Kidney glomerular epithelial cell (primary cell): ENCODE measurements around the gene KCNH4.
"Not testable (repeated sequence)": the region's sequence is repeated elsewhere in the genome, so short reads cannot be mapped to it uniquely, and the experiment has no call there.

Experiments used
- DNase-seq: peaks from one replicate; lab custom pipeline; 2025; lab: John Stamatoyannopoulos, UW

KCNH4 gene

DNA sequence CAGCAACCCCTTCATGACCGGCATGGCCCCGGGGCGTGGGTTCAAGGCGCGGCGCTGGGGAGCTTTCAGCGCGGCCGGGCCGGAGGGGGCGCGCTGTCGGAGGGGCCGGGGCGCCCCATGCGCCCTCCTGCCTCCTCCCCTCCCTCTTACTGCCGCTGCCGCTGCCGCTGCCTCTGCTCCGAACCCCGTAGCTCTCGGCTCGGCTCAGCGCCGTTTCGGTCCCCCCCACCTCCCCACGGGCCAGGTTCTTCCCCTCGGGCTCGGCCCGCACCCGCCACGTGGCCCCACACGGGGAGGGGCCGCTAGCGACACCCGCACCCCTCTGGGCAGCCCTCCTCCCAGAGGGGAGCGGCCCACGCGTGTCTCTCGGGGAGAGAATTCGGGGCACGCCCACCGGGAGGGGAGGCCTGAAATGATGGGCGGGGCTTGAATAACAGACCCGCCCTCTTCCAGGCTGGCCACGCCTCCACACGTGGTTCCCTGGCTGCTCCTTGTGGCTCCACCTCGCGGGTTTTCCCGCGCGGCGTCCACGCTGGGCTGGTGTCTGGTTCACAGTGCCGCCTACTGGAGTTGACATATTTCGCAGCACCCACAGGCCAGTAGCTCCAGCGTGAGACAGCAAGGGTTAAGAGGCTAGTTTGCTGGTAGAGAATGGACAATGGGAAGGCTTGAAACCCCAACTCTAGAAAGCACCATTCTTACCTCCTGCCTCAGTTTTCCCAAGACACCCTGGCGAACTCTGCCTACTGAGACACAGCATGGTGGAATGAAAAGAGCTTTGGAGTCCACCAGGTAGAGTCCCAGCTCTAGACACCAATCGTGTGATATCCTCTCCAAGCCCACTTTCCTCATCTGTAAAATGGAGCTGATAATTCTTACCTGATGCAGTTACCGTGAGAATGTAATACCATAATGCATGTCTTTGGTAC, at the start of gene KCNH4:
KCNH4 (minus strand) TSS at position 221 of the 929 bp plus-strand sequence; CDS start at position 24, 197 bp downstream.
- DNase-seq: peak; percentile 39

DNA sequence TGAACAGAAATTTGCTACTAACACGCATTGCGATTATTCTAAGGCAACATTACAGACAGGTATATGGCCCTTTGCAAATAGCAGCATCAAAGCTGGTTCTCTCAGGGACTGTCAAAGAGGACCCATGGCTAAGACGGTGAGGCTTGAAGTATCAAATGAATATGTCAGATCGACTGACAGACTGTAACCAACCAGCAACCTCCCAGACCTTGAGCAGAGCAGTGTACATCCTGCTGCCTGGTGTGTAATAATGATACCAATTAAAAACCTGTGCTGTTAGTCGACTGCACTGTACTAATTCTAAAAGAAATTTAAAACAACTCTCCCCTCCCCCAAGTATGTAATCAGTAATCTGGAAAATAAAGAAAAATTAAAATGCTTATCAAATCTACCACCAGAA, 49.3 kb upstream of the KCNH4 start:
- no peak for DNase-seq

DNA sequence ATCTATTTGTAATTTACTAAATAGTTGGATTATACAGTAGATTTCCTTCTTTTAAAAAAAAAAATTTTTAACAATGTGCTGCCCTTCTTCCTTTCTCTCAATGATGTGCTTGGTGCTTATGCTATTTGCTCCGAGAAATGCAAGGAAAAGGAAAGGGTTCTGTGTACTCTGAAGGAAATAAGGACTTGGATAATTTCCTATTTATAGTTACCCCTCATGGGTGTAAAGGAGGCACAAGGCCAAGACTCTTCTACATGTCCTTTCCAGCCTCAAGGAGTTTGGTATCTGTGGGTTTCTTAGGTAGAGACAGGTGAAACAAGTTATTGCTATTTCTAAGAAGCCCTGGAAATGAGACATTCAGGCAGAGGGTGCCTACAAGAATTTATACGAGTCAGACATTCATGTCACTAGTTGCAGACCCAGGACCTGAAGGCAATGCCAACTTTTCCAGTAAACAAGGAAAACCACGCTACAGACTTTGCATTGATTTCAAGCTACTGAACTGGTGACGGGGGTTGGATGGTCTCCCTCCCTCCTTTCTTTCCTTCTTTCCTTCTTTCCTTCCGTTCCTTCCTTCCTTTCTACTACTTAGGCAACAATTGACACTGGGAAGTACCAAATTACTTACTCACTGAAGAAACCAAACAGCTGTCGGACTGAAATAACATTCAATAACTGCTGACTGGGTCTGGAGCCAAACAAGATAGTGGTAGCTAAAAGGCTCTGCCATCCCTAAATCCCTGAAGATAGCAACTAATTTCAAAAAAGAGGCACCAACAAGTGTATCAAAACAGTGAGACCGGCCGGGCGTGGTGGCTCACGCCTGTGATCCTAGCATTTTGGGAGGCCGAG, 47.1 kb upstream of the KCNH4 start:
- DNase-seq: no peak

DNA sequence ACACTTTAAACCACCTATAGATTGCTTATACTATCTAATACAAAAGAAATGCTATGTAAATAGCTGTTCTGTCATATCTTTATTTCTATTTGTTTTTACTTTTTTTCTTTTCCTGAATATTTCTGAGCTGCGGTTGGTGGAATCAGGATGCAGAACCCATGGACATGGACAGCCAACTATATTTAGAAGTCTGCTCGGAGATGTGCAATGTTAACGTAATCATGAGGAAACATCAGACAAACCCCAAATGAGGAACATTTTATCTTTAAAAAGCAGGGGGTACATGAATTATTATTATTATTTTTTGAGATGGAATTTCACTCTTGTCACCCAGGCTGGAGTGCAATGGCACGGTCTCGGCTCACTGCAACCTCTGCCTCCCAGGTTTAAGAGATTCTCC, 44.7 kb upstream of the KCNH4 start:
- DNase-seq: no peak

DNA sequence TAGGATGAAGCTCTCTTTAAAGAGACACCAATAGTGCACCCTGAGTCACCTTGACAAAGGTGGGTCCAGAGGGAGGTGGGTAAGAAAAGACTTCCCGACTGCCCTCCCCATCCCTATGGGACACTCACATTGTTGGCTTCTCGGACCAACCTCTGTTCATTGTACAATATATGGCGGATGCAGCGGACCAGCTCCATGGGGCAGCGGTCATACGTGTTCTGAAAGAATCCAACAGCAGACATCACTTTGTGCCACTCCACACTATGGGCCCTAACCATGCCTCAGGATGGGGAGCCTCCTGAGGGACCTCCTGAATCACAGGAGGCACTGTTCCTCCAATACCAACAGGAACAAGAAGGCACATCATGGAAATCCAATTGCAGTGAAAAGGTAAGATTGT, 43.7 kb upstream of the KCNH4 start:
- DNase-seq: no peak

DNA sequence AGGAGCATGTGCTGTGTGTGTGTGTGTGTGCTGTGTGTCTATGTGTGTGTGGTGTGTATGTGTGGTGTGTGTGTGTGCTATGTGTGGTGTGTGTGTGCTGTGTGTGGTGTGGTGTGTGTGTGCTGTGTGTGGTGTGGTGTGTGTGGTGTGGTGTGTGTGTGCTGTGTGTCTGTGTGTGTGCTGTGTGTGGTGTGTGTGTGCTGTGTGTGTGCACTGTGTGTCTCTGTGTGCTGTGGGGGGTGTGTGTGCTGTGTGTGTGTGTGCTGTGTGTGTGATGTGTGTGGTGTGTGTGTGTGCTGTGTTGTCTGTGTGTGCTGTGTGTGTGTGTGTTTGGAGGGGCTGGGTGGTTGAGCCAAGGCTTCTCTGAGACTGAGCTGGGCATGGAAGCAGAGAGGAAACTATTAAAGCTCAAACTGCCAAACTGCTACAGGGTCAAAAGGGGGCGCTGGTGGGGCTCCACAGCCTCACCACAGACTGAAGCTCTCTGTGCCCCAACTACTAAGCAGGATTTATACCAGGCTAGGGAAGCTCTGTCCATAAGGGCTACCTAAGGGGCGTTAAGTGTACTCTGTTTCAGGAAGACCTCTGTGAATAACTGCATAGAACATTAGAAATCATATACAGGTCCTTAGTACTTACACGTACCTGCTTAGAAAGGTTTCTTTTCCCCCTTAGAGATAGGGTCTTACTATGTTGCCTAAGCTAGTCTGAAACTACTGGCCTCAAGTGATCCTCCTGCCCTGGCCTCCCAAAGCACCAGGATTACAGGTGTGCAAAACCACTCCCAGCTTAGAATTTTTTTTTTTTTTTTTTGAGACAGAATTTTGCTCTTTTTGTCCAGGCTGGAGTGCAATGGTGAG, 41.2 kb upstream of the KCNH4 start:
- peak; percentile 43 for DNase-seq

DNA sequence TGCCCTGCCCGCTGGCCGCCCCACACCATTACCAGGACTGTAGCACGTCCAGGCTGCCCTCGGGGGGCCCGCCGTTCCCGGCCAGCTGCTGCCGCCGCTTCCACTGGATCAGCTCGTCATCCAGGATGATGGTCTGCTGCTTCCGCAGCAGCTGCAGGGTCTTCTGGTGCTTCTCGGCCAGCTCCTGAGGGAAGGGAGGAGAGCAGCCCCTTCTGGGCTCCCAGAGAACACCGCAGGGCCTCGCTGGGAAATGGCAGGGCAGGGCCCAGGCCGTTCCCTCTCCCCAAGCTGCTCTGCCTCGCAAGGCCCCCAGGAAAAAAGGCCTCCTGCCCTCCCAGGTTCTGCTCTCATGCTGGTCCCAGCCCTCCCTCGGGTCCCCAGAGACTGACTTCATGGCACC, 38.3 kb upstream of the KCNH4 start:
- DNase-seq: not testable (repeated sequence)

DNA sequence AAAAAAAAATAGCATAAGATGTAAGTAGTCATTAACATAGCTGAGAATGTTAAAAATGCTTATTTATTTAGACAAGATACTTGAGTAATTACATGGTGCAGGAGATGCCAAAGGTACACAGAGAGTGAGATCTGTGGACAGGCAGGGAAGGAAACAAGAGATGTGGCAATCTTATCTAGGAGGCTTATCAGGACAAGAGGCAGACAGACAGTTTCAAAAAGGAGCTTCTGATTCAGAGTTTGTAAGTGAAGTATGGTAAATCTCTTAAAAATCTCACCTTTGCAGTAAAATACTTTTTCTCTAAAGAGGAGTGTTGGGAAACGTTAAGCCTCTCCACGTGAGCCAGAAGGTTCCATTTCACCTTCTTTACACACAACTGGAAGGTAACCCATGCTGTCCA, 33.2 kb upstream of the KCNH4 start:
- no peak for DNase-seq

DNA sequence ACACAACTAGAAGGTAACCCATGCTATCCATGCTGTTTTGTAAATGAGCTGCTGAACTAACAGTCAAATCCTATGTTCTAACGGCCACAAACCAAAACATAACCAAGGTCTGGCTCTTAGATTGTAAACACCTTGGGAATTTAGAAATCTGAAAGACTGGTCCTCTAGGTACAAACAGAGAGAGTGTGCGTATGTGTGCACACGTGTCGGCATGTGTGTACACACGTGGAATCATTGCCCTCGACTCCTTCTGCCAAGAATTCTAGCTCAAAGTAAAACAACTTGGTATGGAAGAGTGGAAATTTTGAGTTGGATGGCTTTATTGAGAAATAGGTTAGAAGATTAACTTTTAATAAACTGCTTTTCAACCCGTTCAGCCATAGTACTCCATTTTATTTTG, 31.4 kb upstream of the KCNH4 start:
- no peak for DNase-seq

DNA sequence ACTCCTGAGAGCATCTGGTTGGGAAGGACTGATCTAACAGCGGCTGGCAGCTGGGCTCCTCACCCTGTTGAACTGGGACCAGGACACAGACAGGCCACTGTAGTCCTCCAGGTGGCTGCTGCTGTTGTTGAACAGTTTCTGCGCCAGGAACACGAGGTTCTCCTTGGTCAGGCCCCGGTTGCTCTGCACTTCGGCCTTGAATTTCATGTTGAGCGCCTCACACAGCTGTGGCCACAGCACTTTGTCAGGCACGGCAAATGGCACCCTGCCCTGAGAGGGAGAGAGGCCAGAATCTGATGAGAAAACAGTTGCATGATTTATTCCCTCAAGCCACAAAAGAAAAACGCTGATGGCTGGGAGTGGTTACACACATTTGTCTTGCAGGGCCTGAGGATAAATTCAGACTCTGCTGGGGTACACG, 31.0 kb upstream of the KCNH4 start:
- DNase-seq: not testable (repeated sequence)

DNA sequence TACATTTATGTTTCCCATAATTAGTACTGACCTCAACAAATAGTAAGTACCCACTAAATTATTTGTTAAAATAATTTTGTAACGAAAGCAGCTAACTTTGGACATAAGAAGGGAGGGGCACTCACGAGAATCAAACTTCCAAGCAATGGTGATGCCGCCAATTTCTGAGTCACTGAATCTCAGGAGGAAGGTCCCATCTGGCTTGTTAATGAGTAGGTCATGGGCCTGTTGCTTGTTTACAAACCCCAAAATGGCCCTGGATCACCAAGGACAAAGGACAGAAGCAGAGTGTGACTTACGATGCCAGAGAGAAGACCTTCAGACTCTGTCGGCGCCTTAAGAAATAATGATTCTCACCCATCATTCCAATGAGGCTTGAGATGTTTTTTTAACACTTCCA, 29.1 kb upstream of the KCNH4 start:
- DNase-seq: no peak

DNA sequence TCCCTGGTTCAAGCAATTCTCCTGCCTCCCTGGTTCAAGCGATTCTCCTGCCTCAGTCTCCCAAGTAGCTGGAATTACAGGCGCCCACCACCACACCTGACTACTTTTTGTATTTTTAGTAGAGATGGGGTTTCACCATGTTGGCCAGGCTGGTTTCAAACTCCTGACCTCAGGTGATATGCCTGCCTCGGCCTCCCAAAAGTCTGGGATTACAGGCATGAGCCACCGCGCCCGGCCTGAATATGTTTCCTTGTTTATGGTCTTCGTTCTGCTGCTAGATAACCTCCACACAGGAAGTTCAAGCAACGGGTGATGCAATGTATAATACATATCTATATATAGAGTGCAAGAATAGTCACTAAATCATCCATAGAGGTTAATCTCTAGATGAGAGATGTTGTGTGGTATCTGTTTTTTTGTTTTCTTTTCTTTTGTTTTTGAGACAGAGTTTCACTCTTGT, 25.2 kb upstream of the KCNH4 start:
- DNase-seq: not testable (repeated sequence)

DNA sequence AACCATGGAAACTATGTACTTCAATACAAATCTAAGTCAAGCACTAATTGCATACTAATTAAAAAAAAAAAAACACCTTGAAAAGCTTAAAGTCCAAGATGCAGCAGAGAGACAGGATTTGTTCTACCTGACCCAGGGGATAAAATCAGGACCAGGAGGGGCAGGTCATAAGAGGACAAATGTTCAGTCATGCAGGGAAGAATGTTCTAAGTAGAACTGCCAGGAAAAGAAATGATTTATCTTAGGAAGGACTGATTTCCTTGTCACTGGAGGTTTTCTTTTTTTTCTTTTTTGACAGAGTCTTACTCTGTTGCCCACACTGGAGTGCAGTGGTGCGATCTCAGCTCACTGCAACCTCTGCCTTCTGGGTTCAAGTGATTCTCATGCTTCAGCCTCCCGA, 22.4 kb upstream of the KCNH4 start:
- peak; percentile 20 for DNase-seq

DNA sequence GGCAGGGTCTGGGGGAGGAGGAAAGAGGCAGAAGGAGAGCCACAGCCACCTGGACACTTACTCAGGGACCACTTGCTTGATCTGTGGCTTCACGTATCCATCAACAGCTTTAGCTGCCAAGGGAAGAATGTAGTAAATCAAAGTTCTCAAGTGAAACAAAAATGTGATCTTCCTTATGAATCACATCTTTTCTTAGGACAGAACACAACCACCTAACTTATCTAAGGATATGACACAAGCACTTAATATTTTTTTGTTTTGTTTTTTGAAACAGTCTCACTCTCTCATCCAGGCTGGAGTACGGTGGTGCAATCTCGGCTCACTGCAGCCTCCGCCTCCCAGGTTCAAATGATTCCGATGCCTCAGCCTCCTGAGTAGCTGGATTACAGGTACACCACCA, 21.8 kb upstream of the KCNH4 start:
- peak; percentile 55 for DNase-seq

DNA sequence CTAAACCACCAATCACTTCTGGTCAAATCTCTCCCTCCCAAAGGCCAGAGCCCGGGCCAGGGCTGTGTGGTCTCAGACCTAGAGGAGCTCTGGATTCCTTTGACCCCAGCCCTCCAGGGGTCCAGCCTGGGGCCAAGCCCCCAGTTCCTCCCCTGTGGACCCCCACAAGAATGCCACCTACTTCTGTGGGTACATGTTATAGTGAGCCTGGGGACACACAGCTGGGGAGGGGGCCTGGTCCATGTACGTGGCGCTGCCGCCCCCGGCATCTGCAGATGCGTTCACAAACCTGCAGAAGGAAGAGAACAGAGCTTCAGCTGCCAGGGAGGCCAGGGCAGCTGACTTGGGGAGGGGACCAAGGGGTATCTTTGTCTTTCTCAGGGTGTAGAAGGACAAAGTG, 21.2 kb upstream of the KCNH4 start:
- no peak for DNase-seq

DNA sequence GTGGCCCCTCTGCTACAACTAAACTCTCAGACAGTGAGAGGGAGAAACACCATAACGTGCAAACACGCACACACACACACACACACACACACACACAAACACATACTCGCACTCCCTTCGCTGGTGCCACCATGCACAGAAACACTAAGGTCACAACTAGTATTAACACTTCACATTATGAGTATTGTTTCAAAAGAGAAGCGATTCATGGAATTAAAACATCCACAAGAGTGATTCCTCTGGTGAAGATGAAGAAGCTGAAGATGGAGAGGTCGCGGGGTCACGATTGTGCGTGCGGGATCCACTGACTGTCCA, 20.5 kb upstream of the KCNH4 start:
- DNase-seq: no peak

DNA sequence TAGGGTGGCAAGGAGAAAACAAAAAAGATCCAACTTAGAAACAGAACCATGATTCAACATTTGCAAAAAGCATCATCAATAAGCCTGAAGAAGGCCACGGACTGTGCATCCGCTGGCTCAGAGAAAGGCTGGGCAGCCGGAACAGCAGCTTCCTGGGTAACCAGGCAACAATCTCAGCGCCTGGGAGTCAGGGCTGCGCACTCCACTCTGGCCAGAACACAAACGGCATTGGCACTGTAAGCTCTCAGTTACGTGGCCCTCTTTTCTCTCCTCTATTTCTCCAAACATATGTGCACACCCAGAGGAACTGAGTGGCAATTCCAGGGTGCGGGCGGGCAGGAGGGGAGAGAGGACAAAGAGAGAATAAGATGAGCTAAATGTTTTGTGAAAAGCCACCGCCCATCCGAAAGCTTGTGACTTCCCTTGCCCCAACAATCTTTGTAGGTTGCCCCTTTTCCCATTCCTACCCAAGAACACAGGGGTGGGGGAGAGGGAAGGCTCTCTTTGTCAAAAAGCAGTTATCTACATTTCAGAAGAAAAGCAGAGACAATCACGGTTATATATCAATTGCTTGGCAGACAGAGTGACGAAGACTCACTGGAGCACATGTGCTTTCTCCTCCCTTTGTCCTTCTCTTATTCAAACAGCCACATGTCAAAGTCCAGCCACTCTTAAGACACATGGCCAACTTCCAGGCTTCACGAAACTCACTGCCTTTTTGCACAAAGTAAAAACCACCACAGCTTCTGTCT, 19.9 kb upstream of the KCNH4 start:
- no peak for DNase-seq

DNA sequence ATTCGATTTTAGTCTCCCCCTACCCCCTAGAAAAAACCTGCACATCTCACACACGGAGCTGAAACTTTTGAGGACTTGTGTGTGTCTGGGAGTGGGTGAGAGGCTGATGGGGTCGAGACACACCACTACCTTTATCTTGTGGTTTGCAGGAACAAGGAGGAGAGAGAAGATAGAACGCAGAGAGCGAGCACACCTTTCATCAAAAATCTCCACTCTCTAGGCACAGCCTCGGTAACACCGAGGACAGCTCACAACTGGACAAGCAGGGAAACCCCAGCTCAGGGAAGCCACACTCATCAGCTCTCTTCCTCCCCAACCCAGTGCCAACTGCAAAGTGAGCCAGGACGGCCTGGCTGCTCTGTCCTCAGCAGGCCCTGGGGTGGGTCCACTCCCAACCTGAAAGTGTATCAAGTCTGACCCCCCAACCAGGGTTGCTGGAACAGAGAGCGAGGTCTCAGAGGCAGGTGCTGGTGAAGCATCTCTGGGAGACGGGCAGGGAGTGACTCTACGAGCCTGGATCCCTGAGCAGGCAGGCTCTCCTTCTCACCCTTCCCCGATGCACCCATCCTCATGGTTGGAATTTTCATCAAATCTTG, 18.6 kb upstream of the KCNH4 start:
- DNase-seq: no peak

DNA sequence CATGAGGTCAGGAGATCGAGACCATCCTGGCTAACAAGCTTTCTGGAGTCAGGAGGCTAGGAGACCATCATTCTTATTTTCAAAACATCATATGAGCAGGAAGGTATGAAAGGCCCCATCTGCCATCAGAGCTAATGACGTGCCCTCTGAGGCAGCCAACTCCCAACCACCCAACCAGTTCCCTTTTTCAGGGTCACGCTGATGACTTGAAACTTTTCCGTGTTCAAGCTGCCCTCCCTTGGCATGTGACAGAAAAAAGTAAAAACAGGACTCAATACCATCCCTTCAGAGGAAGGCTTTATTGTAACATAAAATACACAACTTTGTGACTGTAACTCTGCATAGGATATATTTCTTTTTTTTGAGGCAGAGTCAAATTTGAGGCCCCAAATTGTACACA, 18.0 kb upstream of the KCNH4 start:
- DNase-seq: no peak

DNA sequence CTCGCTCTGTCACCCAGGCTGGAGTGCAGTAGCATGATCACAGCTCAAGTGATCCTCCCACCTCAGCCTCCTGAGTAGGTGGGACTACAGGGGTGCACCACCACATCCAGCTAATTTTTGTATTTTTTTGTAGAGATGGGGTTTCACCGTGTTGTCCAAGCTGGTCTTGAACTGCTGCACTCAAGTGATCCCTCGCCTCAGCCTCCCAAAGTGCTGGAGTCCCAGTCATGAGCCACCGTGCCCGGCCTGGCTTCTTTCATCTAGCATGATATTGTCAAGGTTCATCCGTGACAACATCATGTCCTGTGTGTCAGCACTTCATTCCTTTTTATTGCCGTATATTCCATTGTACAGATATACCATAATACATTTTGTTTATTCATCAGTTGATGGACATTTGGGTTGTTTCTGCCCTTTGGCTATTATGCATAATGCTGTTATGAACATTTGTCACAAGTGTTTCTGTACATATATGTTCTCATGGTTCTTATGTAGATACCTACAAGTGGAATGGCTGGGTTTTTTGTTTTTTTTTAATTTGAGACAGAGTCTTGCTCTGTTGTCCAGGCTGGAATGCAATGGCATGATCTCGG, 16.7 kb upstream of the KCNH4 start:
- DNase-seq: no peak
